ENCODE results near the gene NEMP2.

NEMP2 gene

GRCh38 chr2:190489475-190489874 is 45.0 kb downstream of the NEMP2 start:
- Histone ChIP-seq H3K9me3 (ENCODE audit: control insufficient read depth, insufficient read depth, low read length) (no peaks in the 10 kb centered on the region), H3K4me1 (ENCODE audit: control insufficient read depth, insufficient read depth, low read length) (peaks cover 14% of the 10 kb centered on the region), H3K9ac (ENCODE audit: low read depth, low read length) (no peak overlapping the region), H3K4me3 (ENCODE audit: low read depth, low read length) (no peak overlapping the region), H3K27ac (ENCODE audit: low read depth, low read length) (no peak overlapping the region), H3K27me3 (ENCODE audit: control insufficient read depth, insufficient read depth, low read length) (no peaks in the 10 kb centered on the region), H3K36me3 (ENCODE audit: control insufficient read depth, insufficient read depth, low read length) (no peaks in the 10 kb centered on the region)

GRCh38 chr2:190488516-190489233 is 45.8 kb downstream of the NEMP2 start:
- H3K27ac ChIP-seq (ENCODE audit: low read depth, low read length): no peak overlapping the region
- H3K9me3 ChIP-seq (ENCODE audit: control insufficient read depth, insufficient read depth, low read length): no peaks in the 10 kb centered on the region
- H3K27me3 ChIP-seq (ENCODE audit: control insufficient read depth, insufficient read depth, low read length): no peaks in the 10 kb centered on the region
- peaks cover 14% of the 10 kb centered on the region for H3K4me1 ChIP-seq (ENCODE audit: control insufficient read depth, insufficient read depth, low read length)
- H3K4me3 ChIP-seq (ENCODE audit: low read depth, low read length): no peak overlapping the region
- no peak overlapping the region for H3K9ac ChIP-seq (ENCODE audit: low read depth, low read length)
- H3K36me3 ChIP-seq (ENCODE audit: control insufficient read depth, insufficient read depth, low read length): no peaks in the 10 kb centered on the region

- no peaks in the 10 kb centered on the region for H3K27me3 ChIP-seq (ENCODE audit: control insufficient read depth, insufficient read depth, low read length)
- H3K36me3 ChIP-seq (ENCODE audit: control insufficient read depth, insufficient read depth, low read length): no peaks in the 10 kb centered on the region
- no peak overlapping the region for H3K27ac ChIP-seq (ENCODE audit: low read depth, low read length)
- no peak overlapping the region for H3K9ac ChIP-seq (ENCODE audit: low read depth, low read length)
- H3K4me1 ChIP-seq (ENCODE audit: control insufficient read depth, insufficient read depth, low read length): peaks cover 14% of the 10 kb centered on the region
- H3K9me3 ChIP-seq (ENCODE audit: control insufficient read depth, insufficient read depth, low read length): no peaks in the 10 kb centered on the region
- no peak overlapping the region for H3K4me3 ChIP-seq (ENCODE audit: low read depth, low read length)
Observed at GRCh38 chr2:190486037-190486623, 48.4 kb downstream of the NEMP2 start.

GRCh38 chr2:190482451-190482850 is 52.1 kb downstream of the NEMP2 start:
- Histone ChIP-seq H3K27me3 (ENCODE audit: control insufficient read depth, insufficient read depth, low read length) (no peaks in the 10 kb centered on the region), H3K27ac (ENCODE audit: low read depth, low read length) (no peak overlapping the region), H3K4me1 (ENCODE audit: control insufficient read depth, insufficient read depth, low read length) (no peaks in the 10 kb centered on the region), H3K4me3 (ENCODE audit: low read depth, low read length) (no peak overlapping the region), H3K36me3 (ENCODE audit: control insufficient read depth, insufficient read depth, low read length) (no peaks in the 10 kb centered on the region), H3K9ac (ENCODE audit: low read depth, low read length) (no peak overlapping the region), H3K9me3 (ENCODE audit: control insufficient read depth, insufficient read depth, low read length) (no peaks in the 10 kb centered on the region)

- Histone ChIP-seq H3K4me1 (ENCODE audit: control insufficient read depth, insufficient read depth, low read length) (no peaks in the 10 kb centered on the region), H3K9ac (ENCODE audit: low read depth, low read length) (no peak overlapping the region), H3K4me3 (ENCODE audit: low read depth, low read length) (no peak overlapping the region), H3K36me3 (ENCODE audit: control insufficient read depth, insufficient read depth, low read length) (no peaks in the 10 kb centered on the region), H3K9me3 (ENCODE audit: control insufficient read depth, insufficient read depth, low read length) (no peaks in the 10 kb centered on the region), H3K27ac (ENCODE audit: low read depth, low read length) (no peak overlapping the region), H3K27me3 (ENCODE audit: control insufficient read depth, insufficient read depth, low read length) (no peaks in the 10 kb centered on the region)
Observed at GRCh38 chr2:190481339-190481738, 53.2 kb downstream of the NEMP2 start.

- Histone ChIP-seq H3K9me3 (ENCODE audit: control insufficient read depth, insufficient read depth, low read length) (no peaks in the 10 kb centered on the region), H3K36me3 (ENCODE audit: control insufficient read depth, insufficient read depth, low read length) (no peaks in the 10 kb centered on the region), H3K4me3 (ENCODE audit: low read depth, low read length) (no peak overlapping the region), H3K4me1 (ENCODE audit: control insufficient read depth, insufficient read depth, low read length) (no peaks in the 10 kb centered on the region), H3K27me3 (ENCODE audit: control insufficient read depth, insufficient read depth, low read length) (no peaks in the 10 kb centered on the region), H3K27ac (ENCODE audit: low read depth, low read length) (no peak overlapping the region), H3K9ac (ENCODE audit: low read depth, low read length) (no peak overlapping the region)
Observed at GRCh38 chr2:190478572-190479195, 55.8 kb downstream of the NEMP2 start.

GRCh38 chr2:190477661-190478454 is 56.7 kb downstream of the NEMP2 start:
- H3K9me3 ChIP-seq (ENCODE audit: control insufficient read depth, insufficient read depth, low read length): no peaks in the 10 kb centered on the region
- no peaks in the 10 kb centered on the region for H3K4me1 ChIP-seq (ENCODE audit: control insufficient read depth, insufficient read depth, low read length)
- H3K27me3 ChIP-seq (ENCODE audit: control insufficient read depth, insufficient read depth, low read length): no peaks in the 10 kb centered on the region
- no peak overlapping the region for H3K9ac ChIP-seq (ENCODE audit: low read depth, low read length)
- H3K27ac ChIP-seq (ENCODE audit: low read depth, low read length): no peak overlapping the region
- H3K36me3 ChIP-seq (ENCODE audit: control insufficient read depth, insufficient read depth, low read length): no peaks in the 10 kb centered on the region
- H3K4me3 ChIP-seq (ENCODE audit: low read depth, low read length): no peak overlapping the region

- Histone ChIP-seq H3K36me3 (ENCODE audit: control insufficient read depth, insufficient read depth, low read length) (no peaks in the 10 kb centered on the region), H3K27me3 (ENCODE audit: control insufficient read depth, insufficient read depth, low read length) (no peaks in the 10 kb centered on the region), H3K27ac (ENCODE audit: low read depth, low read length) (no peak overlapping the region), H3K4me1 (ENCODE audit: control insufficient read depth, insufficient read depth, low read length) (peaks cover 6% of the 10 kb centered on the region; the same call in 1 of the 2 replicates), H3K4me3 (ENCODE audit: low read depth, low read length) (no peak overlapping the region), H3K9ac (ENCODE audit: low read depth, low read length) (no peak overlapping the region), H3K9me3 (ENCODE audit: control insufficient read depth, insufficient read depth, low read length) (peaks cover 6% of the 10 kb centered on the region)
Observed at GRCh38 chr2:190470256-190470826, 64.2 kb downstream of the NEMP2 start.

GRCh38 chr2:190469771-190470170 is 64.8 kb downstream of the NEMP2 start:
- Histone ChIP-seq H3K9me3 (ENCODE audit: control insufficient read depth, insufficient read depth, low read length) (peaks cover 6% of the 10 kb centered on the region), H3K4me1 (ENCODE audit: control insufficient read depth, insufficient read depth, low read length) (peaks cover 6% of the 10 kb centered on the region; the same call in 1 of the 2 replicates), H3K9ac (ENCODE audit: low read depth, low read length) (no peak overlapping the region), H3K27me3 (ENCODE audit: control insufficient read depth, insufficient read depth, low read length) (no peaks in the 10 kb centered on the region), H3K4me3 (ENCODE audit: low read depth, low read length) (no peak overlapping the region), H3K36me3 (ENCODE audit: control insufficient read depth, insufficient read depth, low read length) (no peaks in the 10 kb centered on the region), H3K27ac (ENCODE audit: low read depth, low read length) (no peak overlapping the region)

- peaks cover 6% of the 10 kb centered on the region for H3K9me3 ChIP-seq (ENCODE audit: control insufficient read depth, insufficient read depth, low read length)
- H3K27me3 ChIP-seq (ENCODE audit: control insufficient read depth, insufficient read depth, low read length): no peaks in the 10 kb centered on the region
- no peak overlapping the region for H3K9ac ChIP-seq (ENCODE audit: low read depth, low read length)
- peaks cover 6% of the 10 kb centered on the region; the same call in 1 of the 2 replicates for H3K4me1 ChIP-seq (ENCODE audit: control insufficient read depth, insufficient read depth, low read length)
- no peak overlapping the region for H3K4me3 ChIP-seq (ENCODE audit: low read depth, low read length)
- H3K27ac ChIP-seq (ENCODE audit: low read depth, low read length): no peak overlapping the region
- no peaks in the 10 kb centered on the region for H3K36me3 ChIP-seq (ENCODE audit: control insufficient read depth, insufficient read depth, low read length)
Observed at GRCh38 chr2:190468814-190469569, 65.5 kb downstream of the NEMP2 start.

Data from HUES48 (cell line).